ENCODE measurements around the gene C2orf76.

GRCh38 chr2:119263025-119263424 lies 103.6 kb downstream of the C2orf76 start:
- TF ChIP-seq CTCF (IDR thresholded peaks at IDR 0.05) (no peak), POLR2A (IDR thresholded peaks at IDR 0.05) (no peak)

All from prostate gland (tissue), 2 donors.